B cell (primary cell): ENCODE data around the gene BNC2. TPM values are rescaled to one million over a fixed set of nuclear protein-coding genes. Genes with fewer than 3 reads are reported as not detected.

Experiments used
- ATAC-seq: fragments of 200-7000 bp; cut with Tn5 transposase; one replicate; pipeline ENCODE4 v1.10.0; 2021; ENCODE audit warnings: low read depth, mild to moderate bottlenecking, moderate number of reproducible peaks, moderate library complexity
- CTCF ChIA-PET: fragments of 350-600 bp; sonication (Branson Sonifier 250); formaldehyde crosslinking; loops from one replicate; lab custom pipeline; 2021; ENCODE audit warnings: antibody characterized with exemption, inconsistent platforms; lab: Charles Lee
- POLR2A ChIA-PET: fragments of 350-600 bp; sonication (Branson Sonifier 250); formaldehyde crosslinking; loops from one replicate; lab custom pipeline; 2021; ENCODE audit warnings: antibody characterized with exemption; lab: Charles Lee
- DNase-seq: peaks from one replicate; pipeline ENCODE4 v3.0.0; 2013
- H2AFZ ChIP-seq: 2 replicates; pipeline ENCODE4 v1.6.1; 2012; ENCODE audit warnings: mild to moderate bottlenecking, low read depth, low read length; ENCODE audit not compliant: insufficient read depth, poor library complexity, severe bottlenecking
- H3K27ac ChIP-seq, 2 donors: 1 replicate in 1 of 2; 2 replicates in 1 of 2; pipeline ENCODE4 v1.5.1; 2012 to 2013; ENCODE audit warnings: low read length in 2 of 2, mild to moderate bottlenecking in 2 of 2, moderate library complexity in 1 of 2
- H3K27me3 ChIP-seq, 4 experiments: fragments of 200-600 bp in 1 of 4; sonication (generic) in 1 of 4; replicated peaks in 1 of 4; 1 replicate in 2 of 4; 2 replicates in 2 of 4; pipeline versions ENCODE4 v1.6.1 to v1.7.0; 2013 to 2016; ENCODE audit warnings: low read length in 3 of 4, mild to moderate bottlenecking in 2 of 4, mixed read lengths in 1 of 4, moderate library complexity in 1 of 4; ENCODE audit not compliant: insufficient read depth in 4 of 4, control insufficient read depth in 3 of 4; ENCODE audit errors: control extremely low read depth in 1 of 4
- H3K36me3 ChIP-seq, 2 experiments: replicated peaks in 1 of 2; 1 replicate in 1 of 2; 2 replicates in 1 of 2; pipeline versions ENCODE4 v1.6.1 to v1.7.1; 2013; ENCODE audit warnings: low read length in 1 of 2; ENCODE audit not compliant: insufficient read depth in 2 of 2, control insufficient read depth in 1 of 2; ENCODE audit errors: control extremely low read depth in 1 of 2, extremely low read depth in 1 of 2
- H3K4me1 ChIP-seq, 2 donors: fragments of 200-600 bp in 1 of 2; sonication (generic) in 1 of 2; 1 replicate in 1 of 2; 2 replicates in 1 of 2; pipeline versions ENCODE4 v1.5.1 to v1.6.1; 2013 to 2017; ENCODE audit warnings: low read length in 2 of 2; ENCODE audit not compliant: control insufficient read depth in 2 of 2, insufficient read depth in 2 of 2
- H3K4me2 ChIP-seq: replicated peaks from 2 replicates; pipeline ENCODE3; 2012; ENCODE audit warnings: mild to moderate bottlenecking, low read depth, low read length; ENCODE audit not compliant: poor library complexity, severe bottlenecking
- H3K4me3 ChIP-seq, 5 experiments: fragments of 200-600 bp in 1 of 5; sonication (generic) in 1 of 5; 1 replicate in 3 of 5; 2 replicates in 2 of 5; pipeline versions ENCODE4 v1.5.1 to v1.7.0; 2011 to 2016; ENCODE audit warnings: low read length in 4 of 5, mild to moderate bottlenecking in 4 of 5, low read depth in 2 of 5, control low read depth in 1 of 5, moderate library complexity in 1 of 5; ENCODE audit not compliant: insufficient read depth in 1 of 5; ENCODE audit errors: control extremely low read depth in 1 of 5, extremely low read depth in 1 of 5
- H3K79me2 ChIP-seq: fragments of 200-600 bp; sonication (generic); one replicate; pipeline ENCODE4 v1.6.0; 2016; ENCODE audit warnings: low read length; ENCODE audit not compliant: control insufficient read depth, insufficient read depth
- H3K9ac ChIP-seq: fragments of 200-600 bp; sonication (generic); 2 replicates; pipeline ENCODE4 v1.6.1; 2017; ENCODE audit warnings: mild to moderate bottlenecking, low read length, moderate library complexity
- H3K9me3 ChIP-seq, 3 donors: one replicate each; pipeline versions ENCODE4 v1.6.1 to v1.7.1; 2013; ENCODE audit warnings: low read length in 2 of 3; ENCODE audit not compliant: control insufficient read depth in 2 of 3, insufficient read depth in 1 of 3; ENCODE audit errors: control extremely low read depth in 1 of 3
- H4K20me1 ChIP-seq: 2 replicates; pipeline ENCODE4 v1.6.0; 2012; ENCODE audit warnings: mild to moderate bottlenecking, low read length; ENCODE audit not compliant: insufficient read depth, control insufficient read depth, poor library complexity, severe bottlenecking
- H3K27ac Mint-ChIP-seq: one replicate; pipeline ENCODE4 v1.8.0; 2021; ENCODE audit warnings: mixed read lengths
- H3K27me3 Mint-ChIP-seq: one replicate; pipeline ENCODE4 v1.8.0; 2021; ENCODE audit warnings: mixed read lengths
- H3K4me1 Mint-ChIP-seq: one replicate; pipeline ENCODE4 v1.8.0; 2021; ENCODE audit warnings: mixed read lengths
- H3K4me3 Mint-ChIP-seq: one replicate; pipeline ENCODE4 v1.8.0; 2021; ENCODE audit warnings: mixed read lengths
- H3K9me3 Mint-ChIP-seq: one replicate; pipeline ENCODE4 v1.8.0; 2022; ENCODE audit warnings: mixed read lengths; ENCODE audit not compliant: insufficient read depth
- EZH2 ChIP-seq: IDR thresholded peaks from 2 replicates; pipeline ENCODE4 v1.6.1; 2012; ENCODE audit warnings: borderline replicate concordance, low read depth, mild to moderate bottlenecking, moderate library complexity, low read length; ENCODE audit not compliant: insufficient read depth, poor library complexity, severe bottlenecking
- WGBS: methylation state at CpG from one replicate; pipeline ENCODE4 v1.1.5; 2013; ENCODE audit warnings: missing lambda C conversion rate; ENCODE audit not compliant: insufficient coverage; 5-methylcytosine and 5-hydroxymethylcytosine counted together
- intact Hi-C: fragments of 100-400 bp; cut with micrococcal nuclease; formaldehyde crosslinking; loops from one replicate; pipeline ENCODE4 v1.10.0; 2022
- polyA plus RNA-seq: library from polyadenylated mRNA; depleted of rRNA; stranded (reverse); fragments of >200 nt; gene quantifications from 2 replicates; pipeline ENCODE4 v1.2.3, GENCODE V29; 2012
- total RNA-seq, 2 donors: library from RNA; stranded (reverse); fragments of 120-200 nt in 1 of 2; gene quantifications; 1 replicate in 1 of 2; 2 replicates in 1 of 2; pipeline versions ENCODE4 v1.2.3 to v1.2.4, GENCODE V29; 2013 to 2022
- TF ChIP-seq, protein P1 (sequence below): fragments of 200-600 bp; IDR thresholded peaks from one replicate; pipeline ENCODE4 v1.8.0; 2022; ENCODE audit warnings: antibody characterized with exemption, mild to moderate bottlenecking

Gene BNC2
- total and polyA plus RNA-seq, 2 donors (not counting 1 experiment from before 2014, with no cell fraction given), result 0.01 TPM; not detected in 1

DNA sequence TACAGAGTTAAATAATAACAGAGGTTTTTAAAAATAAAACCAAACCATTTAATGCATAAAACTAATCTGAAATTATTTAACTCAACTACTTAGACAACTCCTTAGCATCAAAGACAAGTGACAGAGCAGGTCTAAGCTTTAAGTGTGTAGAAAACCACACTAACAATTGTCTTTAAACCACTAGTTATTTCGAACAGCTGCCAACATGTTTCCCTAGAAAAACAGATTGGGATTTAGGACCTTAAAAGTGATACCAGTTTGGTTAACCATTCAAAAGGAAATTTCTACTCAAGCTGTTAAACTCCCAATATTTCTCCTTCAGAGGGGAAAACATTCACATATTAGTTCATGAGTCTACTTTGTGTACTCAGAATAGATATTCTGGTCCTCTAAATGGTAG is 208.7 kb downstream of the BNC2 start:
- Histone ChIP-seq H3K9ac (no peak overlapping the region), H3K27me3 (no peaks in the 10 kb centered on the region), H3K4me1 (no peaks in the 10 kb centered on the region), H3K4me3 (no peak overlapping the region), H2AFZ (no peak overlapping the region), H3K27ac (no peak overlapping the region), H3K36me3 (no peaks in the 10 kb centered on the region), H3K4me2 (no peak overlapping the region), H3K9me3 (peaks cover 0 to 4% (median 0%) of the 10 kb centered on the region in 3 donors), H4K20me1 (no peaks in the 10 kb centered on the region), H3K79me2 (no peaks in the 10 kb centered on the region)
- no CpG with 5 or more reads among the region's 1 CpG for WGBS
- ChIA-PET CTCF (no interaction called here), POLR2A (no interaction called here)
- TF ChIP-seq, protein P1, sequence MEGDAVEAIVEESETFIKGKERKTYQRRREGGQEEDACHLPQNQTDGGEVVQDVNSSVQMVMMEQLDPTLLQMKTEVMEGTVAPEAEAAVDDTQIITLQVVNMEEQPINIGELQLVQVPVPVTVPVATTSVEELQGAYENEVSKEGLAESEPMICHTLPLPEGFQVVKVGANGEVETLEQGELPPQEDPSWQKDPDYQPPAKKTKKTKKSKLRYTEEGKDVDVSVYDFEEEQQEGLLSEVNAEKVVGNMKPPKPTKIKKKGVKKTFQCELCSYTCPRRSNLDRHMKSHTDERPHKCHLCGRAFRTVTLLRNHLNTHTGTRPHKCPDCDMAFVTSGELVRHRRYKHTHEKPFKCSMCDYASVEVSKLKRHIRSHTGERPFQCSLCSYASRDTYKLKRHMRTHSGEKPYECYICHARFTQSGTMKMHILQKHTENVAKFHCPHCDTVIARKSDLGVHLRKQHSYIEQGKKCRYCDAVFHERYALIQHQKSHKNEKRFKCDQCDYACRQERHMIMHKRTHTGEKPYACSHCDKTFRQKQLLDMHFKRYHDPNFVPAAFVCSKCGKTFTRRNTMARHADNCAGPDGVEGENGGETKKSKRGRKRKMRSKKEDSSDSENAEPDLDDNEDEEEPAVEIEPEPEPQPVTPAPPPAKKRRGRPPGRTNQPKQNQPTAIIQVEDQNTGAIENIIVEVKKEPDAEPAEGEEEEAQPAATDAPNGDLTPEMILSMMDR, result no peak
- no peak for TF ChIP-seq EZH2
- intact Hi-C loops, result no loop called here
- Mint-ChIP-seq H3K27ac (no peak overlapping the region), H3K4me3 (no peak overlapping the region), H3K4me1 (no peaks in the 10 kb centered on the region), H3K9me3 (peaks cover 3% of the 10 kb centered on the region), H3K27me3 (no peaks in the 10 kb centered on the region)
- ATAC-seq, result no peak
- DNase-seq, result no peak

DNA sequence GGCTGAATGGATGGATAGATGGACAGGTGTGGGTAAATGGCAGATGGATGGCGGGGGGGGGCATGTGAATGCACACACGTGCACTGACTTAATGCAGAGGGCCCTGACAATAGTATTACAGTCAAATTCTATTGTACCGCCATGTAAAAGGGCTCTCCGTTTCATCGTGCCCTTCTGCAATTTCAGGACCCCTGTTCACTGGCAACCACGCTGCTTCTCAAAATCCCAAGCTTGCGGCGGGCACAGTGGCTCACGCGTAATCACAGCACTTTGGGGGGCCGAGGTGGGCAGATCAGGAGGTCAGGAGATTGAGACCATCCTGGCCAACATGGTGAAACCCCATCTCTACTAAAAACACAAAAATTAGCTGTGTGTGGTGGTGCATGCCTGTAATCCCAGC is 211.4 kb downstream of the BNC2 start:
- H3K4me2 ChIP-seq, result no peak overlapping the region
- H3K79me2 ChIP-seq, result no peaks in the 10 kb centered on the region
- ChIA-PET POLR2A (no interaction called here), CTCF (no interaction called here)
- no peak overlapping the region for H3K27ac Mint-ChIP-seq
- H4K20me1 ChIP-seq, result no peaks in the 10 kb centered on the region
- no peak overlapping the region for H3K27ac ChIP-seq
- H3K36me3 ChIP-seq, result no peaks in the 10 kb centered on the region
- no peak overlapping the region for H3K4me3 Mint-ChIP-seq
- H3K9ac ChIP-seq, result no peak overlapping the region
- H2AFZ ChIP-seq, result no peak overlapping the region
- TF ChIP-seq, protein P1, result no peak
- no peak for TF ChIP-seq EZH2
- H3K9me3 ChIP-seq, result peaks cover 0 to 4% (median 0%) of the 10 kb centered on the region in 3 donors
- intact Hi-C loops, result no loop called here
- H3K27me3 Mint-ChIP-seq, result no peaks in the 10 kb centered on the region
- H3K4me3 ChIP-seq, result no peak overlapping the region
- no peaks in the 10 kb centered on the region for H3K27me3 ChIP-seq
- no peak for DNase-seq
- peaks cover 3% of the 10 kb centered on the region for H3K9me3 Mint-ChIP-seq
- no peaks in the 10 kb centered on the region for H3K4me1 Mint-ChIP-seq
- no peaks in the 10 kb centered on the region for H3K4me1 ChIP-seq
- 81% methylated on average over 8 of the region's 11 CpGs for WGBS
- ATAC-seq, result no peak
